ENCODE measurements around the gene PDILT. TPM values are rescaled to one million over a fixed set of nuclear protein-coding genes. Genes with fewer than 3 reads are reported as not detected.

PDILT gene
- total RNA-seq, 1 experiment from 2014 or later: not detected

DNA sequence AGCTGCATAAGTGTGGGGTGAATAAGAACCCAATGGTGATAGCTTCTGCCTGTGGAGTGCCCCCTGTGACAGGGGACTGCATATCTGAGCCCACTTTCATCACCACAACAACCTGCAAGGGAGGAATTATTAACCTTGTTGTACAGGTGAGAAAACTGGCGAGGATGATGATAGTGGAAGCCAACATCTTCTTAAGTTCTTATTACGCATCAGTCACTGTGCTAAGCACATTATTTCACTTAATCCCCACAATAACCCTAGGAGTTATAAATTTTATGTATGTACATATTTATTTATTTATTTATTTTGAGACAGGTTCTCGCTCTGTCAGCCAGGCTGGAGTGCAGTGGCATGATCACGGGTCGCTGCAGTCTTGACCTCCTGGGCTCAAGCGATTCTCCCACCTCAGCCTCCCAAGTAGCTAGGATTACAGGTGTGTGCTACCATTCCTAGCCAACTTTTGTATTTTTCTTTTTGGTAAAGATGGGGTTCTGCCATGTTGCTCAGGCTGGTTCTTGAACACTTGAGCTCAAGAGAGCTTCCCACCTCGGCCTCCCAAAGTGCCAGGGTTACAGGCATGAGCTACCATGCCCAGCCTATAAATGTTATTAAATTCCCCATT lies 7.6 kb downstream of the PDILT start:
- TF ChIP-seq, protein P1, sequence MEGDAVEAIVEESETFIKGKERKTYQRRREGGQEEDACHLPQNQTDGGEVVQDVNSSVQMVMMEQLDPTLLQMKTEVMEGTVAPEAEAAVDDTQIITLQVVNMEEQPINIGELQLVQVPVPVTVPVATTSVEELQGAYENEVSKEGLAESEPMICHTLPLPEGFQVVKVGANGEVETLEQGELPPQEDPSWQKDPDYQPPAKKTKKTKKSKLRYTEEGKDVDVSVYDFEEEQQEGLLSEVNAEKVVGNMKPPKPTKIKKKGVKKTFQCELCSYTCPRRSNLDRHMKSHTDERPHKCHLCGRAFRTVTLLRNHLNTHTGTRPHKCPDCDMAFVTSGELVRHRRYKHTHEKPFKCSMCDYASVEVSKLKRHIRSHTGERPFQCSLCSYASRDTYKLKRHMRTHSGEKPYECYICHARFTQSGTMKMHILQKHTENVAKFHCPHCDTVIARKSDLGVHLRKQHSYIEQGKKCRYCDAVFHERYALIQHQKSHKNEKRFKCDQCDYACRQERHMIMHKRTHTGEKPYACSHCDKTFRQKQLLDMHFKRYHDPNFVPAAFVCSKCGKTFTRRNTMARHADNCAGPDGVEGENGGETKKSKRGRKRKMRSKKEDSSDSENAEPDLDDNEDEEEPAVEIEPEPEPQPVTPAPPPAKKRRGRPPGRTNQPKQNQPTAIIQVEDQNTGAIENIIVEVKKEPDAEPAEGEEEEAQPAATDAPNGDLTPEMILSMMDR (conservative IDR thresholded peaks at IDR 0.05): no peak
- Histone ChIP-seq H4K20me1 (ENCODE audit: control insufficient read depth, insufficient read depth, insufficient read length) (no peaks in the 10 kb centered on the region), H3K4ac (ENCODE audit: low read depth, low read length) (no peak overlapping the region), H3T11ph (ENCODE audit: low read length) (no peak overlapping the region), H3K27ac (ENCODE audit: insufficient read length, low read depth, low read length) (no peak overlapping the region), H3K9me3 (ENCODE audit: control insufficient read depth, low read depth, low read length) (no peaks in the 10 kb centered on the region), H3K23me2 (ENCODE audit: insufficient read length, low read depth, low read length, poor library complexity, severe bottlenecking) (no peaks in the 10 kb centered on the region), H2BK20ac (ENCODE audit: low read depth, low read length, poor library complexity, severe bottlenecking) (no peak overlapping the region), H3K23ac (ENCODE audit: insufficient read length, low read depth, low read length) (no peak overlapping the region), H3K18ac (ENCODE audit: insufficient read length, low read depth, low read length) (no peak overlapping the region), H3K9ac (ENCODE audit: extremely low read depth, insufficient read length, low read length) (no peak overlapping the region), H2BK12ac (ENCODE audit: insufficient read length, low read depth, low read length) (no peak overlapping the region), H2BK120ac (ENCODE audit: low read depth, low read length, poor library complexity, severe bottlenecking) (no peak overlapping the region), H3K79me1 (ENCODE audit: insufficient read depth, low read depth, low read length, poor library complexity, severe bottlenecking) (no peaks in the 10 kb centered on the region), H3K56ac (ENCODE audit: insufficient read length, low read depth, low read length) (no peak overlapping the region), H2BK15ac (ENCODE audit: low read depth, low read length) (no peak overlapping the region), H3K27me3 (ENCODE audit: insufficient read depth, low read length) (no peaks in the 10 kb centered on the region), H3K14ac (ENCODE audit: insufficient read depth, low read length) (no peak overlapping the region), H3K79me2 (ENCODE audit: insufficient read depth, low read length) (no peaks in the 10 kb centered on the region), H3K4me1 (ENCODE audit: insufficient read depth, low read length) (no peaks in the 10 kb centered on the region; the same call in 1 of the 2 replicates), H4K91ac (ENCODE audit: insufficient read length, low read depth, low read length) (no peak overlapping the region), H2BK5ac (ENCODE audit: insufficient read length, low read length) (no peak overlapping the region), H4K5ac (ENCODE audit: insufficient read length, low read depth, low read length) (no peak overlapping the region), H2AK5ac (ENCODE audit: insufficient read length, low read length) (no peak overlapping the region), H2AFZ (ENCODE audit: low read length) (no peak overlapping the region), H3K4me2 (ENCODE audit: insufficient read depth, insufficient read length, low read length) (no peak overlapping the region), H4K8ac (replicated peaks; ENCODE audit: insufficient read length, low read depth, low read length) (no peak overlapping the region)
- DNase-seq: no peak
- no CpG with 5 or more reads among the region's 7 CpGs for WGBS (ENCODE audit: extremely low coverage, insufficient read length, low lambda C conversion rate)
- H3K9me3 Mint-ChIP-seq: no peaks in the 10 kb centered on the region
- no peak overlapping the region for H3K4me3 Mint-ChIP-seq
- peaks cover 4 to 6% of the 10 kb centered on the region in 2 experiments for H3K4me1 Mint-ChIP-seq
- no peaks in the 10 kb centered on the region for H3K27me3 Mint-ChIP-seq (ENCODE audit: low read depth)
- H3K27ac Mint-ChIP-seq: no peak overlapping the region
- no peaks in the 10 kb centered on the region for H3K36me3 Mint-ChIP-seq (ENCODE audit: insufficient read depth in 1 of 3, low read depth in 3 of 3)

All from H9 (cell line).